Stomach smooth muscle (tissue), 2 donors: ENCODE measurements around the gene MANBA.

Experiments
- H3K27ac ChIP-seq: one replicate; pipeline ENCODE4 v1.7.0; 2013; ENCODE audit warnings: mild to moderate bottlenecking, low read length, inconsistent platforms
- H3K27me3 ChIP-seq, 2 donors: one replicate each; pipeline ENCODE4 v1.7.0; 2013; ENCODE audit warnings: low read length in 2 of 2; ENCODE audit not compliant: insufficient read depth in 2 of 2, control insufficient read depth in 1 of 2
- H3K36me3 ChIP-seq, 2 donors: one replicate each; pipeline ENCODE4 v1.7.0; 2013; ENCODE audit warnings: low read length in 2 of 2; ENCODE audit not compliant: control insufficient read depth in 2 of 2, insufficient read depth in 2 of 2
- H3K4me1 ChIP-seq: one replicate; pipeline ENCODE4 v1.7.0; 2013; ENCODE audit warnings: low read length; ENCODE audit not compliant: control insufficient read depth, insufficient read depth
- H3K4me3 ChIP-seq, 2 donors: one replicate each; pipeline ENCODE4 v1.7.0; 2013; ENCODE audit warnings: low read length in 2 of 2
- H3K9ac ChIP-seq, 2 donors: one replicate each; pipeline ENCODE4 v1.7.0; 2013; ENCODE audit warnings: low read length in 2 of 2, mild to moderate bottlenecking in 1 of 2
- H3K9me3 ChIP-seq, 2 donors: one replicate each; pipeline ENCODE4 v1.7.0; 2013; ENCODE audit warnings: low read length in 2 of 2; ENCODE audit not compliant: control insufficient read depth in 2 of 2
- donor health status: healthy.
- donor health status: Pancreatic carcinoma.

The MANBA gene

GRCh38 chr4:102787096-102787881 is 26.5 kb upstream of the MANBA start:
- H3K36me3 ChIP-seq = peaks cover 0 to 4% of the 10 kb centered on the region in 2 donors
- no peaks in the 10 kb centered on the region for H3K27me3 ChIP-seq
- H3K9ac ChIP-seq = no peak overlapping the region
- no peak overlapping the region for H3K27ac ChIP-seq
- no peaks in the 10 kb centered on the region for H3K4me1 ChIP-seq
- H3K9me3 ChIP-seq = no peaks in the 10 kb centered on the region
- no peak overlapping the region for H3K4me3 ChIP-seq

- H3K27me3 ChIP-seq = no peaks in the 10 kb centered on the region
- H3K9me3 ChIP-seq = no peaks in the 10 kb centered on the region
- H3K9ac ChIP-seq = no peak overlapping the region
- H3K4me1 ChIP-seq = no peaks in the 10 kb centered on the region
- no peak overlapping the region for H3K4me3 ChIP-seq
- peaks cover 0 to 4% of the 10 kb centered on the region in 2 donors for H3K36me3 ChIP-seq
- no peak overlapping the region for H3K27ac ChIP-seq
Measured at GRCh38 chr4:102786279-102786678, 25.5 kb upstream of the MANBA start.

- Histone ChIP-seq H3K27me3 (no peaks in the 10 kb centered on the region), H3K9me3 (no peaks in the 10 kb centered on the region), H3K27ac (no peak overlapping the region), H3K36me3 (peaks cover 0 to 4% of the 10 kb centered on the region in 2 donors), H3K4me1 (no peaks in the 10 kb centered on the region), H3K4me3 (no peak overlapping the region), H3K9ac (no peak overlapping the region)
Measured at GRCh38 chr4:102783006-102783405, 22.2 kb upstream of the MANBA start.

- H3K27me3 ChIP-seq = no peaks in the 10 kb centered on the region
- no peak overlapping the region for H3K4me3 ChIP-seq
- no peaks in the 10 kb centered on the region for H3K4me1 ChIP-seq
- no peak overlapping the region for H3K9ac ChIP-seq
- H3K9me3 ChIP-seq = no peaks in the 10 kb centered on the region
- peaks cover 0 to 3% of the 10 kb centered on the region in 2 donors for H3K36me3 ChIP-seq
- no peak overlapping the region for H3K27ac ChIP-seq
Measured at GRCh38 chr4:102781570-102781969, 20.8 kb upstream of the MANBA start.

GRCh38 chr4:102780476-102781144 is 19.8 kb upstream of the MANBA start:
- Histone ChIP-seq H3K9me3 (no peaks in the 10 kb centered on the region), H3K9ac (no peak overlapping the region), H3K27ac (no peak overlapping the region), H3K4me1 (no peaks in the 10 kb centered on the region), H3K36me3 (no peaks in the 10 kb centered on the region), H3K4me3 (no peak overlapping the region), H3K27me3 (no peaks in the 10 kb centered on the region)

GRCh38 chr4:102779204-102779603 is 18.4 kb upstream of the MANBA start:
- H3K9ac ChIP-seq = no peak overlapping the region
- H3K36me3 ChIP-seq = no peaks in the 10 kb centered on the region
- no peaks in the 10 kb centered on the region for H3K9me3 ChIP-seq
- H3K27me3 ChIP-seq = no peaks in the 10 kb centered on the region
- no peak overlapping the region for H3K27ac ChIP-seq
- no peak overlapping the region for H3K4me3 ChIP-seq
- H3K4me1 ChIP-seq = no peaks in the 10 kb centered on the region

- Histone ChIP-seq H3K9ac (no peak overlapping the region), H3K36me3 (no peaks in the 10 kb centered on the region), H3K4me3 (no peak overlapping the region), H3K27me3 (no peaks in the 10 kb centered on the region), H3K9me3 (no peaks in the 10 kb centered on the region), H3K27ac (no peak overlapping the region), H3K4me1 (no peaks in the 10 kb centered on the region)
Measured at GRCh38 chr4:102778720-102779119, 18.0 kb upstream of the MANBA start.

- H3K9ac ChIP-seq = no peak overlapping the region
- no peaks in the 10 kb centered on the region for H3K27me3 ChIP-seq
- no peak overlapping the region for H3K4me3 ChIP-seq
- no peaks in the 10 kb centered on the region for H3K4me1 ChIP-seq
- no peaks in the 10 kb centered on the region for H3K36me3 ChIP-seq
- H3K27ac ChIP-seq = no peak overlapping the region
- no peaks in the 10 kb centered on the region for H3K9me3 ChIP-seq
Measured at GRCh38 chr4:102775805-102776204, 15.0 kb upstream of the MANBA start.

GRCh38 chr4:102774254-102774653 is 13.5 kb upstream of the MANBA start:
- no peaks in the 10 kb centered on the region for H3K9me3 ChIP-seq
- no peak overlapping the region for H3K27ac ChIP-seq
- no peaks in the 10 kb centered on the region for H3K36me3 ChIP-seq
- no peak overlapping the region for H3K4me3 ChIP-seq
- H3K4me1 ChIP-seq = no peaks in the 10 kb centered on the region
- no peaks in the 10 kb centered on the region for H3K27me3 ChIP-seq
- H3K9ac ChIP-seq = no peak overlapping the region

- Histone ChIP-seq H3K4me3 (no peak overlapping the region), H3K27me3 (no peaks in the 10 kb centered on the region), H3K36me3 (no peaks in the 10 kb centered on the region), H3K27ac (no peak overlapping the region), H3K4me1 (no peaks in the 10 kb centered on the region), H3K9me3 (no peaks in the 10 kb centered on the region), H3K9ac (no peak overlapping the region)
Measured at GRCh38 chr4:102772738-102773340, 12.1 kb upstream of the MANBA start.

GRCh38 chr4:102764901-102765300 is 4.1 kb upstream of the MANBA start:
- Histone ChIP-seq H3K9ac (no peak overlapping the region), H3K9me3 (no peaks in the 10 kb centered on the region), H3K36me3 (no peaks in the 10 kb centered on the region), H3K27me3 (peaks cover 0 to 3% of the 10 kb centered on the region in 2 donors), H3K4me1 (peaks cover 4% of the 10 kb centered on the region), H3K27ac (no peak overlapping the region), H3K4me3 (no peak overlapping the region)
